Skeletal muscle satellite cell (primary cell): ENCODE results near the gene PTPN21.
"Not testable (repeated sequence)": the region's sequence is repeated elsewhere in the genome, so short reads cannot be mapped to it uniquely, and the experiment has no call there.

Experiments
- H3K27me3 ChIP-seq: 2 replicates; pipeline ENCODE4 v1.7.0; 2013; ENCODE audit warnings: low read length; ENCODE audit not compliant: control insufficient read depth, insufficient read depth
- H3K36me3 ChIP-seq: 2 replicates; pipeline ENCODE4 v1.7.0; 2013; ENCODE audit warnings: mild to moderate bottlenecking, control low read depth, low read length; ENCODE audit not compliant: insufficient read depth
- H3K4me1 ChIP-seq: 2 replicates; pipeline ENCODE4 v1.7.0; 2013; ENCODE audit warnings: low read length; ENCODE audit not compliant: control insufficient read depth, insufficient read depth
- H3K4me2 ChIP-seq: 2 replicates; pipeline ENCODE4 v1.7.0; 2013; ENCODE audit warnings: mild to moderate bottlenecking, low read length
- H3K4me3 ChIP-seq: 2 replicates; pipeline ENCODE4 v1.7.0; 2013; ENCODE audit warnings: low read length
- H3K9ac ChIP-seq: 2 replicates; pipeline ENCODE4 v1.7.0; 2013; ENCODE audit warnings: mild to moderate bottlenecking, low read depth, low read length, moderate library complexity
- H3K9me3 ChIP-seq: replicated peaks from 2 replicates; pipeline ENCODE4 v1.7.0; 2013; ENCODE audit warnings: mild to moderate bottlenecking, control low read depth, low read length

PTPN21 gene

DNA sequence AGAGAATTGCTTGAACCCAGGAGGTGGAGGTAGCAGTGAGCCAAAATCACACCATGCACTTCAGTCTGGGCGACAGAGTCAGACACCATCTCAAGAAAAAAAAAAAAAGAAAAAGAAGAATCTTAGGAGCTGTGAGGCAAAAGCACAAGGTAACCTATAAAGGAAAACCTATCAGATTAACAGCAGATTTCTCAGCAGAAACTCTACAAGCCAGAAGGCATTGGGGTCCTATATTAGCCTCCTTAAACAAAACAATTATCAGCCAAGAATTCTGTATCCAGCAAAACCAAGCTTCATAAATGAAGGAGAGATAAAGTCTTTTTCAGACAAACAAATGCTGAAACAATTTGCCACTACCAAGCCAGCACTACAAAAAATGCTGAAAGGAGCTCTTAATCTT lies 24.9 kb downstream of the PTPN21 start:
- not testable (repeated sequence) for H3K27me3 ChIP-seq, H3K4me3 ChIP-seq, H3K4me2 ChIP-seq, H3K9ac ChIP-seq, H3K9me3 ChIP-seq, H3K4me1 ChIP-seq
- peaks cover 23% of the 10 kb centered on the region for H3K36me3 ChIP-seq

GRCh38 chr14:88522393-88522792 lies 32.4 kb downstream of the PTPN21 start:
- Histone ChIP-seq H3K36me3 (no peaks in the 10 kb centered on the region), H3K9ac (no peak overlapping the region), H3K9me3 (no peaks in the 10 kb centered on the region), H3K27me3 (no peaks in the 10 kb centered on the region), H3K4me3 (no peak overlapping the region), H3K4me1 (peaks cover 10% of the 10 kb centered on the region), H3K4me2 (no peak overlapping the region)

DNA sequence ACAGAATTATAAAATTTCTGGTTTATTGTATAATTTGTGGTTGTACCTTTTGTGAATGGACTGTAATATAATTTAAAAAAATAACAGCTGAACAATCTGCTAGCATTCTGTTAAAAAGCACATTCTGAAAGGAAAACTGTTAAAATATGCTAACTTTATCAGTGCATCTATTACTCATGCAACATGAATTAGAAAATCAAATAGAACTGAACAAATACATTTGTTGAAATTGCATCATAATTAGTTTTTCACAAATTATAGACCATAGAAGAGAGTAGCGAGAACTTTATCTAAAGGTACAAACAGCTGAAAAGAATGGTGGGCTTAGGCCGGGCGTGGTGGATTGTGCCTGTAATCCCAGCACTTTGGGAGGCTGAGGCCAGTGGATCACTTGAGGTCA lies 33.0 kb downstream of the PTPN21 start:
- H3K36me3 ChIP-seq: no peaks in the 10 kb centered on the region
- no peaks in the 10 kb centered on the region for H3K9me3 ChIP-seq
- H3K4me1 ChIP-seq: peaks cover 10% of the 10 kb centered on the region
- H3K4me3 ChIP-seq: no peak overlapping the region
- H3K4me2 ChIP-seq: no peak overlapping the region
- H3K27me3 ChIP-seq: no peaks in the 10 kb centered on the region
- H3K9ac ChIP-seq: no peak overlapping the region

DNA sequence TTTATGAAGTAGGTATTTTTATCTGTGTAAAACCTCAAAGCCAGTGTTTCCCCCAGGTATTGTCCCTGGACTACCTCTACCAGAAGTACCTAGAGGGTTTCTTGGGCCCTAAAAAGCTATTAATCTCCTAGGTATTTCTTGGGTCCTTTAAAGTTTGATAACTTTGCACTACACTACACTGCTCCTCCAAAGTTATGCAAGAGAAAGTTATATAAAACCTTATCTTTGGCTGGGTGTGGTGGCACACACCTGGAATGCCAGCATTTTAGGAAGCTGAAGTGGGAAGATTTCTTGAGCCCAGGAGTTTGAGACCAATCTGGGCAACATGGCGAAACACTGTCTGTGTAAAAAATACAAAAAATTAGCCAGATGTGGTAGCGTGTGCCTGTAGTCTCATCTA lies 34.9 kb downstream of the PTPN21 start:
- H3K9me3 ChIP-seq: no peaks in the 10 kb centered on the region
- H3K4me3 ChIP-seq: no peak overlapping the region
- no peaks in the 10 kb centered on the region for H3K27me3 ChIP-seq
- H3K4me1 ChIP-seq: peaks cover 10% of the 10 kb centered on the region
- no peak overlapping the region for H3K4me2 ChIP-seq
- H3K36me3 ChIP-seq: peaks cover 13% of the 10 kb centered on the region
- H3K9ac ChIP-seq: no peak overlapping the region

DNA sequence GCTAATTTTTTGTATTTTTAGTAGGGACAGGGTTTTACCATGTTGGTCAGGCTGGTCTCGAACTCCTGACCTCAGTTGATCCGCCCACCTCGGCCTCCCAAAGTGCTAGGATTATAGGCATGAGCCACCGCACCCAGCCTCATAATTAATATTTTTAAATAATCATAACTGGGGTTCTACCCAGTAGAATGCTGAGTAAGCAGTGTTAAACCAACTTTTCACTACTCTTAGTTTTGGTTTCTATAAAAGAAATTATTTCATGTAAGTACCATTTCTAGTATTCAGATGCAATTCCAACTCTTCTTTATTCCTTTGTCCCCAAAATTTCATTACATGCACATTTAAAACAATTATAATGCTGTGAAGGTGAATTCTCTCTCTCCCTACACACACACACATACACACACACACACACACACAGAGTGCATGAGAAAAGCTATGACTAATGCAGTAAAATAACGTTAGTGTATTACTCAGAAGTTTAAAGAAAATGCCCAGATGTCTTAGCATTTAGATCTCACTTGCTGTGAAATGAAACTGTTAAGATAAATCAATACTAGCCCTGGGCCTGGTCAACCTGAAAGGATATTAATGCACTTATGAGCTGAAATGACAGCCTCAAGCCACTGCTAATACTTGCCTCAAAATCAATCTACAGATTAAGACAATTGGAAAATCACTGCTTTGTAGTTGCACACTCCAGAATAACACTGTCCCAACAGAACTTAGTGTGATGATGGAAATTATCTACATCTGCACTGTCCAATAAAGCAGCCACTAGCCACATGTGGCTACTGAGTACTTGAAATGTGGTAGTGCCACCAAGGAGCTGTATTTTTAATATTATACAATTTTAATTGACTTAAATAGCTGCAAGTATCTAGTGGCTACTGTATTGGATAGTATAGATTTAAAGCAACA lies 36.0 kb downstream of the PTPN21 start:
- Histone ChIP-seq H3K9me3 (no peaks in the 10 kb centered on the region), H3K4me3 (no peak overlapping the region), H3K4me1 (peaks cover 10% of the 10 kb centered on the region), H3K36me3 (peaks cover 14% of the 10 kb centered on the region), H3K9ac (no peak overlapping the region), H3K4me2 (no peak overlapping the region), H3K27me3 (no peaks in the 10 kb centered on the region)

DNA sequence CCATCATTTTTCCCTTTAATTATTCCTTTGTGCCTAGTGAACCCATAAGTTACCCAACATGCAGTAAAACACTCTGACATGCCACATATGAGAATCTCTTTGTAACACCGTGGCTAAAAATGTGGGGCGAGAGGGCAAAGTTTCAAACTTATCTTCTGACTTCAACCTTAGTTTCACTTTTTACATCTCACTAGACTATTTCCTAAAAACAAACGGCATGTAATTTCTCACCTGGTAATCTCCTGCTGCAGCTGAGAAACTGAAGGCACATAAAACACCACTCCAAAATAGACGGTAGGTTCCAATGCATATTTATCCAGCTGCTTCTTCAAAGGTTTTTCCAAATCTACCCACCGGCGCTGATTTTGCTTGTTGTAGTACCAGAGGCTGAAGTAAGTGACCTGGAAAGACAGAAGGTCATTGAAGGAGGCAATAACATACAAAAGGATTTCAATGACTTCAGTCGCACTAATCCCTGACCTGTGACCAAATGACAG lies 37.9 kb downstream of the PTPN21 start:
- no peak overlapping the region for H3K9ac ChIP-seq
- H3K9me3 ChIP-seq: no peaks in the 10 kb centered on the region
- no peak overlapping the region for H3K4me2 ChIP-seq
- H3K27me3 ChIP-seq: no peaks in the 10 kb centered on the region
- H3K36me3 ChIP-seq: peaks cover 22% of the 10 kb centered on the region
- H3K4me3 ChIP-seq: no peak overlapping the region
- peaks cover 10% of the 10 kb centered on the region for H3K4me1 ChIP-seq

GRCh38 chr14:88515499-88516221 lies 39.1 kb downstream of the PTPN21 start:
- H3K4me1 ChIP-seq: peaks cover 10% of the 10 kb centered on the region
- no peak overlapping the region for H3K4me3 ChIP-seq
- no peaks in the 10 kb centered on the region for H3K9me3 ChIP-seq
- H3K4me2 ChIP-seq: no peak overlapping the region
- peaks cover 22% of the 10 kb centered on the region for H3K36me3 ChIP-seq
- H3K9ac ChIP-seq: no peak overlapping the region
- H3K27me3 ChIP-seq: no peaks in the 10 kb centered on the region

DNA sequence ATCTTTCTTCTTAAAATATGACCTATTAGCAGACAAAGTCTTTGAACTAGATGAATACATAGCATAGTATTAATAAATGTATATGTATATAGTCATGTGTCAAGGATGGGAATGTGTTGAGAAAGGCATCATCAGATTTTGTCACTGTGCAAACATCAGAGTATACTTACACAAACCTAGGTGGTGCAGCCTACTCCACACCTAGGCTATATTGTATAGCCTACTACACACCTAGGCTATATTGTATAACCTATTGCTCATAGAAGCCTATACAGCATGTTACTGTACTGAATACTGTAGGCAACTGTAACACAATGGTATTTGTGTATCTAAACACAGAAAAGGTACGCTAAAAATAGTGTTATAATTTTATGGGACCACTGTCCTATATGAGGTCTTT lies 47.6 kb downstream of the PTPN21 start:
- no peak overlapping the region for H3K4me3 ChIP-seq
- peaks cover 25% of the 10 kb centered on the region for H3K36me3 ChIP-seq
- no peaks in the 10 kb centered on the region for H3K27me3 ChIP-seq
- H3K4me2 ChIP-seq: no peak overlapping the region
- H3K4me1 ChIP-seq: no peaks in the 10 kb centered on the region
- H3K9ac ChIP-seq: no peak overlapping the region
- H3K9me3 ChIP-seq: no peaks in the 10 kb centered on the region

DNA sequence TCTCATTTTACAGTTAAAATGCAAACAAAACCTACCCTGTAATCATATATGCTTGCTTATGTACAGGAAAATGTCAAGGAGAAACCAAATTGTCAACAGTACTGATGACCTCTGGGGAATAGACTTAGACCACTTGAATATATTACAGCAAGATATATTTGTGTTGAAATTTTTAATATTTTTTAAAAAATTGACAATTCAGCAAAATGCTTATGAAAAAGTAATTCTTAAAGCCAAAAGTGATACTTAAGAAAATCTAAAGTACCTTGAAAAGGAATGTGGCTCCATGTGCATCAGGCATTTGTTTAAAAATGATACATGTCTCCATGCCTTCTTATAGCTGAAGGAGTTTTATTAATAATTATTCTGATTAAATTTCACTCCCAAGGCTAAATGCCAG lies 49.2 kb downstream of the PTPN21 start:
- no peaks in the 10 kb centered on the region for H3K9me3 ChIP-seq
- H3K4me1 ChIP-seq: no peaks in the 10 kb centered on the region
- H3K36me3 ChIP-seq: peaks cover 39% of the 10 kb centered on the region
- no peaks in the 10 kb centered on the region for H3K27me3 ChIP-seq
- H3K9ac ChIP-seq: no peak overlapping the region
- H3K4me3 ChIP-seq: no peak overlapping the region
- H3K4me2 ChIP-seq: no peak overlapping the region

- H3K36me3 ChIP-seq: peaks cover 49% of the 10 kb centered on the region
Measured at GRCh38 chr14:88504602-88505001, 50.2 kb downstream of the PTPN21 start.

DNA sequence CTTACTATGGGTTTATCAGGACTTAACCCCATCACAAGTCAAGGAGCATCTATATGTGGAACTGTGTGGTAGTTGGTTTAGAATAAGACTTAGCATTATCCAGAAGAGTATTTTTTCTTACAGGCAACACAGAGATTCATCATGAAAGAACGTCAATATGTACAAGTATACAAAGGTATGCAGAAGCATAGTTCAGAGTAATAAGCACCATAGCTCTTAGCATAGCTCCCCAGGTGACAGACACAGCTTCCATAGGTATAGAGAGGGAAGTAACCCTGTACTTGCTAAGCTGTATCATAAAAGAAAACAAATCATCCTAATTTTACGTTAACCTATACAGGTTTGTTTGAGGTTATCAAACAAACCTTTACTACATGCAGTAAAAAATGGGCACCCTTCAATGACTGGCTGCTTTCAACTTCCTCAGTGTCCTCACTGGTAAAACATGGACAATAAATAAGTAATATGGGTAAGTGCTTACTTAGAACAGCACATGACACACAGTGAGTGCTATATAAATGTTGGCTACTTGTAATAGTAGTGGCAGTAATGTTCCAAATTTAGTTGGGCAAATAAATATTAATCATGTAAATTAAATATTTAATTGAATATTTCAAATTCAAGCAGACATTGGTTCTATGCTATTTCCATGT lies 50.9 kb downstream of the PTPN21 start:
- no peaks in the 10 kb centered on the region for H3K27me3 ChIP-seq
- no peaks in the 10 kb centered on the region for H3K4me1 ChIP-seq
- peaks cover 56% of the 10 kb centered on the region for H3K36me3 ChIP-seq
- no peaks in the 10 kb centered on the region for H3K9me3 ChIP-seq
- no peak overlapping the region for H3K4me2 ChIP-seq
- no peak overlapping the region for H3K4me3 ChIP-seq
- no peak overlapping the region for H3K9ac ChIP-seq

More at GRCh38 chr14:88504602-88505001, 50.2 kb downstream of the PTPN21 start:
- Histone ChIP-seq H3K27me3 (no peaks in the 10 kb centered on the region), H3K9me3 (no peaks in the 10 kb centered on the region), H3K4me3 (no peak overlapping the region), H3K4me2 (no peak overlapping the region), H3K9ac (no peak overlapping the region), H3K4me1 (no peaks in the 10 kb centered on the region)
